HEK293 (cell line): Measurements from ENCODE around the gene COL18A1.

Source experiments
- ATF2 ChIP-seq: fragments of 450-650 bp; formaldehyde crosslinking; IDR thresholded peaks from 2 replicates; pipeline ENCODE4 v1.5.1; 2016; ENCODE audit warnings: missing biosample characterization, missing genetic modification characterization, low read depth
- CTCF ChIP-seq: fragments of 450-650 bp; formaldehyde crosslinking; IDR thresholded peaks from 2 replicates; pipeline ENCODE4 v1.5.1; 2016; ENCODE audit warnings: missing biosample characterization, missing genetic modification characterization
- GLIS1 ChIP-seq: fragments of 450-650 bp; formaldehyde crosslinking; IDR thresholded peaks from 2 replicates; pipeline ENCODE4 v1.5.1; 2016; ENCODE audit warnings: missing biosample characterization, missing genetic modification characterization
- HOXC10 ChIP-seq: sonication (generic); formaldehyde crosslinking; IDR thresholded peaks from 2 replicates; pipeline ENCODE4 v1.8.1; 2023; ENCODE audit warnings: mild to moderate bottlenecking, missing genetic modification reagents
- KLF16 ChIP-seq: fragments of 450-650 bp; formaldehyde crosslinking; IDR thresholded peaks from 2 replicates; pipeline ENCODE4 v1.5.1; 2017; ENCODE audit warnings: missing biosample characterization, missing genetic modification characterization
- PRDM1 ChIP-seq: fragments of 450-650 bp; formaldehyde crosslinking; IDR thresholded peaks from 2 replicates; pipeline ENCODE4; 2016; ENCODE audit warnings: missing biosample characterization, missing genetic modification characterization
- ZBTB11 ChIP-seq: fragments of 450-650 bp; formaldehyde crosslinking; conservative IDR thresholded peaks from 2 replicates; pipeline ENCODE4 v1.5.1; 2016; ENCODE audit warnings: low read depth, missing biosample characterization, missing genetic modification characterization
- ZNF140 ChIP-seq: fragments of 450-650 bp; formaldehyde crosslinking; IDR thresholded peaks from 2 replicates; pipeline ENCODE4 v1.5.1; 2016; ENCODE audit warnings: missing biosample characterization, missing genetic modification characterization
- ZNF174 ChIP-seq: fragments of 450-650 bp; formaldehyde crosslinking; IDR thresholded peaks from 2 replicates; pipeline ENCODE4 v1.5.0; 2017; ENCODE audit warnings: missing biosample characterization, mild to moderate bottlenecking, missing genetic modification characterization
- ZNF274 ChIP-seq, 2 experiments: fragments of 200-500 bp in 1 of 2; fragments of 450-650 bp in 1 of 2; sonication (Bioruptor generic) in 1 of 2; formaldehyde crosslinking in 1 of 2; IDR thresholded peaks; 2 replicates each; pipeline versions ENCODE4 v1.5.1 to v1.6.1; 2014 to 2016; ENCODE audit warnings: borderline replicate concordance in 1 of 2, inconsistent platforms in 1 of 2, low read length in 1 of 2, missing biosample characterization in 1 of 2, missing genetic modification characterization in 1 of 2
- ZNF37A ChIP-seq: fragments of 450-650 bp; IDR thresholded peaks from 2 replicates; pipeline ENCODE4 v1.5.1; 2018; ENCODE audit warnings: missing biosample characterization, missing genetic modification characterization
- ZNF521 ChIP-seq: fragments of 450-650 bp; formaldehyde crosslinking; IDR thresholded peaks from 2 replicates; pipeline ENCODE4 v1.5.1; 2017; ENCODE audit warnings: missing biosample characterization, mild to moderate bottlenecking, missing genetic modification characterization
- TF ChIP-seq, protein P1 (sequence below): sonication (generic); formaldehyde crosslinking; IDR thresholded peaks from 2 replicates; pipeline ENCODE4 v1.8.1; 2022; ENCODE audit warnings: mild to moderate bottlenecking, moderate library complexity, missing genetic modification reagents

DNA sequence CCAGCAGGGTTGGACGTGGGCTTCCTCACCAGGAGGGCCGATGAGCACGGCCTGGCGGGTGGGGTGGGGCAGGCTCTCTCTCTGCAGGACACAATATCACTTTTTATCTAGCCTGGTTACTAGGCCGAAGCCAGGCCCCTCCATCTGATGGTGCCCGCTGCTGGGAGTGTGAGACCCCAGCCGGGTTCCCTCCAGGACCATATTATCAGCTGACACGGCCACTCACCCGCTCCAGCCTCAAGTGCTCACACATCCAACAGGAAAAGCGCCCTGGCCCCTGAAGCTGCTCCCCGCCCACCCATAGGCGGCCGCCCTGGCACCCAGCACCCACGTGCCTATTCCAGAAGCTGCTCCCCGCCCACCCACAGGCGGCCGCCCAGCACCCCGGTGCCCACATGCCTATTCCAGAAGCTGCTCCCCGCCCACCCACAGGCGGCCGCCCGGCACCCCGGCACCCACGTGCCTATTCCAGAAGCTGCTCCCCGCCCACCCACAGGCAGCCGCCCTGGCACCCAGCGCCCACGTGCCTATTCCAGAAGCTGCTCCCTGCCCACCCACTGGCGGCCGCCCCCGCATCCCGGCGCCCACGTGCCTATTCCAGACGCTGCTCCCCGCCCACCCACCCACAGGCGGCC lies 132.3 kb downstream of the COL18A1 start:
- TF ChIP-seq, protein P1, sequence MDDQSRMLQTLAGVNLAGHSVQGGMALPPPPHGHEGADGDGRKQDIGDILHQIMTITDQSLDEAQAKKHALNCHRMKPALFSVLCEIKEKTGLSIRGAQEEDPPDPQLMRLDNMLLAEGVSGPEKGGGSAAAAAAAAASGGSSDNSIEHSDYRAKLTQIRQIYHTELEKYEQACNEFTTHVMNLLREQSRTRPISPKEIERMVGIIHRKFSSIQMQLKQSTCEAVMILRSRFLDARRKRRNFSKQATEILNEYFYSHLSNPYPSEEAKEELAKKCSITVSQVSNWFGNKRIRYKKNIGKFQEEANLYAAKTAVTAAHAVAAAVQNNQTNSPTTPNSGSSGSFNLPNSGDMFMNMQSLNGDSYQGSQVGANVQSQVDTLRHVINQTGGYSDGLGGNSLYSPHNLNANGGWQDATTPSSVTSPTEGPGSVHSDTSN (CRISPR knock-in tag), result no peak
- TF ChIP-seq HOXC10 (CRISPR knock-in tag) (no peak), CTCF (tag by site-specific recombination) (no peak), KLF16 (no peak), PRDM1 (no peak), ZBTB11 (tag by site-specific recombination) (no peak), ATF2 (tag by site-specific recombination) (no peak), GLIS1 (tag by site-specific recombination) (no peak), ZNF521 (no peak), ZNF274 (IDR thresholded peaks at IDR 0.05; ENCODE audit: low read length) (no peak), ZNF274 (tag by site-specific recombination; IDR thresholded peaks at IDR 0.05; ENCODE audit: borderline replicate concordance) (no peak), ZNF37A (tag by site-specific recombination) (no peak), ZNF174 (tag by site-specific recombination) (no peak), ZNF140 (tag by site-specific recombination) (no peak)
